Measurements from ENCODE around the gene ZNF658. TPM values are rescaled to one million over a fixed set of nuclear protein-coding genes. Genes with fewer than 3 reads are reported as not detected.
"Not testable (repeated sequence)": the region's sequence is repeated elsewhere in the genome, so short reads cannot be mapped to it uniquely, and the experiment has no call there.

ZNF658 gene
- 1 to 10 TPM in 1 of 3 donors, under 1 TPM in 1, not detected in 1; 0.24 to 1.1 TPM for polyA plus RNA-seq

DNA sequence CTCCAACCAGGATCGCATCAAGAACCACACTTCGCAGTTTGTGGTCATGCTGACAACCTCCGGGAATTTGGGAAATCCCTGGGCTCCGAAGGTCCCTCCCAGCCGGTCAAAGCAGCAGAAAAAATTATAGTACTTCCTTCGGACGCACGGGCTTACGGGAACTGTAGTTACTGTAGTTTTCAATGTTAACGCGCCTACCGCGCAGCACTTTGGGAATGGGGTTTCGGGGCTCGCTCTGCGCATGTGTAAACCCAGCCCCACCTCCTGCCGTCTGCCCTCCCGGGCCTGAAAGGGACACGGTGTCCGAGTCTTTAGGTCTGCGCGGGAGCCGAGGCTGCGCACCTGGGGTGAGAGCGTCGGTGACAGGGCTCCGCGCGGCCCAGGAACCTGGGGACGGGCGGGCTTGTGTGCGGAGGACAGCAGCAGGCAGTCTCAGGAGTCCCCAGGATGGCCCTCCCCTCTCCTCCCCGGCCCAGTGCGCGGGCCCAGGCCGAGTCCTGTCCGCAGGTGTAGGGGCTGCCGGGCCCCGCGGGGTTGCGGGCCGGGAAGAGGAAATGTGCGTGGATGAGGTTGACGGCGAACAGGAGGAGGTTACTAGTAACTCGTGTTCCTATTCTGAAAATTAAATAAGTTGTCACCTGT, at the start of gene ZNF658:
ZNF658 (plus strand) TSS at position 236 of the 642 bp plus-strand sequence. CDS start 2,837 bp downstream, outside the sequence.
- not testable (repeated sequence) for H3K27me3 Mint-ChIP-seq (ENCODE audit: low read depth in 3 of 3); H3K9me3 Mint-ChIP-seq; H3K36me3 Mint-ChIP-seq
- H3K4me1 Mint-ChIP-seq, result peaks cover 4 to 10% of the 10 kb centered on the region in 2 donors
- peak within 1 kb of the TSS; percentile 62 to 88 (median 80) for H3K27ac Mint-ChIP-seq
- DNase-seq, result peak; percentile 38 to 62 (median 55)
- peak within 1 kb of the TSS; percentile 94 to 98 (median 96) for H3K4me3 Mint-ChIP-seq

DNA sequence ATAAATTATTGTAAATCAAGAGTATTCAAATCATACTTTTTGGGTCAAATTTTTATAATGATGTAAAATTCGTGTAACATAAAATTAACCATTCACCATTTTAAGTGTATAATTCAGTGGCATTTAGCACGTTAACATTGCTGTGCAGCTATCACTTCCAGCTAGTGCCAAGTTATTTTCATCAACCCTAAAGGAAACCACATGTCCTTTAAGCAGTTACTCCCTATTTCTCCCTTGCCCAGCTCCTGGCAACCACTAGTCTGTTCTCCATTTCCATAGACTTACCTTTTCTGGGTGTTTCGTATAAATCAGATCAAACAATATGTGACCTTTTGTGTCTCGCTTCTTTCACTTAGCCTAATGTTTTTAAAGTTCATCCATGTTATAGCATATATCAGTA, 38.8 kb upstream of the ZNF658 start:
- not testable (repeated sequence) for H3K27me3 Mint-ChIP-seq (ENCODE audit: low read depth in 3 of 3); H3K27ac Mint-ChIP-seq; H3K4me3 Mint-ChIP-seq; H3K4me1 Mint-ChIP-seq; DNase-seq; H3K9me3 Mint-ChIP-seq; H3K36me3 Mint-ChIP-seq

GRCh38 chr9:66868660-66869059, 31.9 kb upstream of the ZNF658 start:
- H3K27ac Mint-ChIP-seq; DNase-seq; H3K27me3 Mint-ChIP-seq (ENCODE audit: low read depth in 3 of 3); H3K36me3 Mint-ChIP-seq; H3K4me1 Mint-ChIP-seq; H3K4me3 Mint-ChIP-seq; H3K9me3 Mint-ChIP-seq: not testable (repeated sequence)

DNA sequence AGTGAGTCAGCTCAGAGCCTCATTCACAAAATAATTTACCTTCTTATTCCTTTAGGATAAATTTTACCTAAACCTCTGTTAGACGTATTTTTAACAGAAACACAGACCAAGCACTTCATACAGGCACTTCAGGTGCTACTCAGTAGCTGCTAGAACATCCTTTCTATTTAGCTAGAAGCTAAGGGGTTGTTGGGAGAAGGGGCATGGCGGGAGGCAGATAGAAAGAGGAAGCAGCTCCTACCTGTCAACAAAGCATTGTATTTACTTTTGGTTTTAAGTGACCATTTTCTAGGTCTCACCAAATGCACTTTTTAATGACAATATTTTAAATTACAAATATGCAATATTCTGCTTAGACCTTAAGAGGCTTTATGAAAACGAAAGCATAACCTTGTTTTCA, 19.9 kb upstream of the ZNF658 start:
- DNase-seq; H3K9me3 Mint-ChIP-seq; H3K27me3 Mint-ChIP-seq (ENCODE audit: low read depth in 3 of 3); H3K36me3 Mint-ChIP-seq; H3K27ac Mint-ChIP-seq; H3K4me1 Mint-ChIP-seq; H3K4me3 Mint-ChIP-seq: not testable (repeated sequence)

DNA sequence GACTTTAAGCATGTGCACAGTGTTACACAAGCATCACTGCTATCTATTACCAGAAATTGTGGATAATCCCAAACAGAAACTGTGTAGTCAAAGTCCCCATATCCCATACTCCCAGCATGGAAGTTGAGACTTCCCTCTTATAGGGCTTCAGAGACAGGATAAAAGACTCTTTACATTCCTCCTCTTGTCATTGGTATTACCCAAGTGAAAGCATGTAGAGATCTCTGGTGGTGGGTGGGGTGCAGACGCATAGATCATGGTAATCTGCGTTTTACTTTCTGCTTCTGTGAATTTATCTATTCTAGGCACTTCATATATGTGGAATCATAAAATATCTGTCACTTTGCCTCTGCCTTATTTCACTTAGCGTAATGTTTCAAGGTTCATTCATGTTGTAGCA, 18.7 kb upstream of the ZNF658 start:
- not testable (repeated sequence) for H3K27me3 Mint-ChIP-seq (ENCODE audit: low read depth in 3 of 3); H3K36me3 Mint-ChIP-seq; DNase-seq; H3K27ac Mint-ChIP-seq; H3K9me3 Mint-ChIP-seq; H3K4me1 Mint-ChIP-seq; H3K4me3 Mint-ChIP-seq

- H3K9me3 Mint-ChIP-seq; H3K27me3 Mint-ChIP-seq (ENCODE audit: low read depth in 3 of 3); H3K27ac Mint-ChIP-seq; DNase-seq; H3K4me1 Mint-ChIP-seq; H3K36me3 Mint-ChIP-seq; H3K4me3 Mint-ChIP-seq: not testable (repeated sequence)
Observed at GRCh38 chr9:66890334-66890733, 10.2 kb upstream of the ZNF658 start.

GRCh38 chr9:66901141-66901540, 616 bp downstream of the ZNF658 start:
- DNase-seq, H3K27ac Mint-ChIP-seq: not testable (repeated sequence)
- peaks cover 4 to 10% of the 10 kb centered on the region in 2 donors for H3K4me1 Mint-ChIP-seq

GRCh38 chr9:66909560-66909959, 9.0 kb downstream of the ZNF658 start:
- not testable (repeated sequence) for H3K36me3 Mint-ChIP-seq; H3K9me3 Mint-ChIP-seq; H3K4me1 Mint-ChIP-seq; H3K27ac Mint-ChIP-seq; H3K27me3 Mint-ChIP-seq (ENCODE audit: low read depth in 3 of 3); DNase-seq; H3K4me3 Mint-ChIP-seq

More at GRCh38 chr9:66901141-66901540, 616 bp downstream of the ZNF658 start:
- not testable (repeated sequence) for H3K9me3 Mint-ChIP-seq; H3K36me3 Mint-ChIP-seq; H3K27me3 Mint-ChIP-seq (ENCODE audit: low read depth in 3 of 3)
- peak overlapping the region; percentile 94 to 98 (median 96) for H3K4me3 Mint-ChIP-seq

DNA sequence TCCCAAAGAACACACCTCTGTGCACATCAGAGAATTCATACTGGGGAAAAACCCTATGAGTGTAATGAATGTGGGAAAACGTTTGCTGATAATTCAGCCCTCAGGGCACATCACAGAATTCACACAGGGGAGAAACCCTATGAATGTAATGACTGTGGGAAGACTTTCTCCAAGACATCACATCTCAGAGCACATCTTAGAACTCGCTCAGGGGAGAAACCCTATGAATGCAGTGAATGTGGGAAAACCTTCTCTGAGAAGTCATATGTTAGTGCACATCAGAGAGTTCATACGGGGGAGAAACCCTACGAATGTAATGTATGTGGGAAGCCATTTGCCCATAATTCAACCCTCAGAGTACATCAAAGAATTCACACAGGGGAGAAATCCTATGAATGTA, 19.5 kb downstream of the ZNF658 start:
- not testable (repeated sequence) for H3K27me3 Mint-ChIP-seq (ENCODE audit: low read depth in 3 of 3); H3K36me3 Mint-ChIP-seq; H3K27ac Mint-ChIP-seq; DNase-seq; H3K9me3 Mint-ChIP-seq; H3K4me3 Mint-ChIP-seq; H3K4me1 Mint-ChIP-seq

DNA sequence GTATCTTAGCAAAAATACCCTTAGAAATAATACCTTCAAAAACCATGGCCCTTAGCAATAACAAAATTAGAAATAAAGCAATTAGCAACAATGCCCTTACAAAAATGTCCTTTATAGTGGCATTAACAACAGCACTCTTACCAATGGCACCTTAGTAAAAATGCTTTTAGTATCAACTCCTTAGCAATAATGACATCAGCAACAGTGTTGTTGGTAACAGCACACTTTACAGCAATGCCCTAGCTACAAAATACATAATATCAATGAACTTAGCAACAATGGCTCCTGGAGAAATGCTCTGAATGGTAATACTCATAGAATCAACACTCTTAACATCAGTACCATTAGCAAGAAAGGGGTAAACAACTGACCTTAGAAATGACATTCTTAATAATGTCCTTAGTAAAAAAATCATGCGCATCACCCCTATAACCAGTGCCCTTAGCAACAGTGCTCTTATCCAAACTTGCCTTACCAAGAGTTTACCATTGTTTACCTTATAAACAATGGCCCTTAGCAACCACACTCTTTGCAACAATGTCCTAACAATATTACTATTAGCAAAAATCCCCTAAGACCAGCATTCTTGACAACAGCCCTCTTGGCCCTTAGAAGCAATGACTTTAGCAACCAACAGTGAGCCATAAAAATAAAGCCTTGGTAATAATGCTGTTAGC, 35.8 kb downstream of the ZNF658 start:
- H3K4me3 Mint-ChIP-seq; DNase-seq; H3K4me1 Mint-ChIP-seq; H3K36me3 Mint-ChIP-seq; H3K27me3 Mint-ChIP-seq (ENCODE audit: low read depth in 3 of 3); H3K9me3 Mint-ChIP-seq; H3K27ac Mint-ChIP-seq: not testable (repeated sequence)

- not testable (repeated sequence) for H3K4me1 Mint-ChIP-seq; H3K27ac Mint-ChIP-seq; H3K9me3 Mint-ChIP-seq; H3K4me3 Mint-ChIP-seq; DNase-seq; H3K36me3 Mint-ChIP-seq; H3K27me3 Mint-ChIP-seq (ENCODE audit: low read depth in 3 of 3)
Observed at GRCh38 chr9:66937662-66938061, 37.1 kb downstream of the ZNF658 start.

GRCh38 chr9:66938322-66938721, 37.8 kb downstream of the ZNF658 start:
- not testable (repeated sequence) for H3K27ac Mint-ChIP-seq; DNase-seq; H3K36me3 Mint-ChIP-seq; H3K4me1 Mint-ChIP-seq; H3K27me3 Mint-ChIP-seq (ENCODE audit: low read depth in 3 of 3); H3K9me3 Mint-ChIP-seq; H3K4me3 Mint-ChIP-seq

- not testable (repeated sequence) for H3K27me3 Mint-ChIP-seq (ENCODE audit: low read depth in 3 of 3); H3K27ac Mint-ChIP-seq; H3K36me3 Mint-ChIP-seq; H3K4me3 Mint-ChIP-seq; DNase-seq; H3K9me3 Mint-ChIP-seq; H3K4me1 Mint-ChIP-seq
Observed at GRCh38 chr9:66939878-66940830, 39.6 kb downstream of the ZNF658 start.

GRCh38 chr9:66942400-66943155, 42.1 kb downstream of the ZNF658 start:
- H3K36me3 Mint-ChIP-seq; H3K27ac Mint-ChIP-seq; H3K27me3 Mint-ChIP-seq (ENCODE audit: low read depth in 3 of 3); DNase-seq; H3K4me1 Mint-ChIP-seq; H3K9me3 Mint-ChIP-seq; H3K4me3 Mint-ChIP-seq: not testable (repeated sequence)
